SK-N-SH (cell line): Measurements from ENCODE around the gene TTC28. TPM values are rescaled to one million over a fixed set of nuclear protein-coding genes. Genes with fewer than 3 reads are reported as not detected.

Experiments
- CTCF ChIA-PET: fragments of 300-600, 350-600 bp; formaldehyde crosslinking; extraction: SDS; loops from one replicate; lab custom pipeline; 2021; lab: Yijun Ruan, JAX
- POLR2A ChIA-PET: fragments of 350-600 bp; sonication (Branson Sonifier 250); formaldehyde crosslinking; extraction: SDS; loops from one replicate; lab custom pipeline; 2020; ENCODE audit warnings: antibody characterized with exemption, inconsistent platforms; lab: Yijun Ruan, JAX
- DNase-seq: peaks from one replicate; pipeline ENCODE4 v3.0.0; 2012
- H2AFZ ChIP-seq: fragments of 200-600 bp; sonication (generic); 2 replicates; pipeline ENCODE4 v1.8.1; 2016; ENCODE audit warnings: antibody characterized with exemption, mild to moderate bottlenecking, low read depth
- H3F3A ChIP-seq: fragments of 200-600 bp; sonication (generic); replicated peaks from 2 replicates; pipeline ENCODE3; 2016; ENCODE audit warnings: antibody characterized with exemption, mild to moderate bottlenecking; ENCODE audit not compliant: insufficient read depth
- H3K27ac ChIP-seq, 2 experiments: fragments of 200-500 bp in 1 of 2; fragments of 200-600 bp in 1 of 2; sonication (Bioruptor generic) in 1 of 2; sonication (generic), shearing (Covaris generic) in 1 of 2; 2 replicates each; pipeline versions ENCODE4 v1.5.1 to v1.6.1; 2014 to 2016; ENCODE audit warnings: low read depth in 2 of 2, inconsistent platforms in 1 of 2, low read length in 1 of 2, mild to moderate bottlenecking in 1 of 2, mixed read lengths in 1 of 2
- H3K27me3 ChIP-seq: fragments of 200-600 bp; sonication (generic), shearing (Covaris generic); 2 replicates; pipeline ENCODE4 v1.6.1; 2016; ENCODE audit warnings: mixed run types; ENCODE audit not compliant: insufficient read depth
- H3K36me3 ChIP-seq, 2 experiments: fragments of 200-500 bp in 1 of 2; fragments of 200-600 bp in 1 of 2; sonication (Bioruptor generic) in 1 of 2; sonication (generic) in 1 of 2; replicated peaks in 1 of 2; 2 replicates each; pipeline versions ENCODE3 to v1.5.1; 2014 to 2016; ENCODE audit warnings: low read length in 1 of 2, mild to moderate bottlenecking in 1 of 2; ENCODE audit not compliant: insufficient read depth in 2 of 2, control insufficient read depth in 1 of 2
- H3K4me1 ChIP-seq, 2 experiments: fragments of 200-500 bp in 1 of 2; fragments of 200-600 bp in 1 of 2; sonication (Bioruptor generic) in 1 of 2; sonication (generic), shearing (Covaris generic) in 1 of 2; 2 replicates each; pipeline versions ENCODE4 v1.5.1 to v1.6.1; 2014 to 2016; ENCODE audit warnings: low read depth in 1 of 2, low read length in 1 of 2, mixed run types in 1 of 2; ENCODE audit not compliant: insufficient read depth in 2 of 2, control insufficient read depth in 1 of 2
- H3K4me2 ChIP-seq: fragments of 200-600 bp; sonication (generic), shearing (Covaris generic); 2 replicates; pipeline ENCODE4 v1.6.1; 2017; ENCODE audit warnings: mixed run types
- H3K4me3 ChIP-seq, 2 experiments: fragments of 200-500 bp in 1 of 2; fragments of 200-600 bp in 1 of 2; sonication (Bioruptor generic) in 1 of 2; sonication (generic), shearing (Covaris generic) in 1 of 2; 2 replicates each; pipeline versions ENCODE4 v1.5.1 to v1.8.1; 2014 to 2016; ENCODE audit warnings: low read depth in 2 of 2, inconsistent platforms in 1 of 2, low read length in 1 of 2, mild to moderate bottlenecking in 1 of 2, mixed read lengths in 1 of 2, moderate library complexity in 1 of 2
- H3K79me2 ChIP-seq: fragments of 200-600 bp; sonication (generic); 2 replicates; pipeline ENCODE4 v1.8.1; 2017; ENCODE audit warnings: mild to moderate bottlenecking; ENCODE audit not compliant: insufficient read depth
- H3K9ac ChIP-seq: fragments of 200-600 bp; sonication (generic); 2 replicates; pipeline ENCODE4 v1.6.1; 2017; ENCODE audit warnings: mixed run types
- H3K9me2 ChIP-seq: fragments of 200-600 bp; sonication (generic); 2 replicates; pipeline ENCODE4 v1.6.1; 2017; ENCODE audit warnings: mixed run types
- H3K9me3 ChIP-seq: fragments of 200-600 bp; sonication (generic); 2 replicates; pipeline ENCODE4 v1.6.1; 2017; ENCODE audit warnings: mixed run types, mild to moderate bottlenecking, moderate library complexity
- H4K20me1 ChIP-seq: fragments of 200-600 bp; sonication (generic); 2 replicates; pipeline ENCODE4 v1.6.1; 2017; ENCODE audit warnings: mild to moderate bottlenecking, mixed run types; ENCODE audit not compliant: insufficient read depth
- CHD2 ChIP-seq: fragments of 150-350 bp; IDR thresholded peaks from 2 replicates; pipeline ENCODE4 v1.6.1; 2018; ENCODE audit warnings: low read length; ENCODE audit not compliant: partially characterized antibody
- ELF1 ChIP-seq: IDR thresholded peaks from 2 replicates; pipeline ENCODE4 v1.4.0; 2012
- EP300 ChIP-seq, 2 experiments: IDR thresholded peaks; 2 replicates each; pipeline versions ENCODE4 v1.4.0 to v1.6.1; 2012; ENCODE audit warnings: borderline replicate concordance in 1 of 2, low read depth in 1 of 2, low read length in 1 of 2
- GATA2 ChIP-seq: sonication (generic); formaldehyde crosslinking; IDR thresholded peaks from 2 replicates; pipeline ENCODE4 v1.5.0; 2020; ENCODE audit warnings: mild to moderate bottlenecking, missing genetic modification reagents
- JUND ChIP-seq: IDR thresholded peaks from 2 replicates; pipeline ENCODE4 v1.4.0; 2012
- MXI1 ChIP-seq: IDR thresholded peaks from 2 replicates; pipeline ENCODE4 v1.6.1; 2012; ENCODE audit warnings: mild to moderate bottlenecking, low read depth, low read length, improper control_type of control experiment
- NFIC ChIP-seq: IDR thresholded peaks from 2 replicates; pipeline ENCODE4 v1.4.0; 2012; ENCODE audit warnings: borderline replicate concordance
- POLR2AphosphoS5 ChIP-seq: IDR thresholded peaks from 2 replicates; pipeline ENCODE4 v1.6.1; 2012; ENCODE audit warnings: low read depth, low read length
- RFX5 ChIP-seq: IDR thresholded peaks from 2 replicates; pipeline ENCODE4 v1.6.1; 2012; ENCODE audit warnings: mild to moderate bottlenecking, improper control_type of control experiment, low read length
- SMC3 ChIP-seq: IDR thresholded peaks from 2 replicates; pipeline ENCODE4 v1.6.1; 2012; ENCODE audit warnings: low read depth, low read length, improper control_type of control experiment
- ZBTB33 ChIP-seq: IDR thresholded peaks from 2 replicates; pipeline ENCODE4 v1.4.0; 2012; ENCODE audit warnings: low read depth, borderline replicate concordance
- WGBS: methylation state at CpG from one replicate; pipeline ENCODE4 v1.1.6; 2017; ENCODE audit warnings: low lambda C conversion rate; 5-methylcytosine and 5-hydroxymethylcytosine counted together
- polyA plus RNA-seq, 3 experiments: library from polyadenylated mRNA; depleted of rRNA; stranded (reverse); fragments of >200 nt; gene quantifications; 2 replicates each; pipeline ENCODE4 v1.2.3, GENCODE V29; 2012
- TF ChIP-seq, protein P1 (sequence below): IDR thresholded peaks from 2 replicates; pipeline ENCODE4; 2012

The TTC28 gene
- polyA plus RNA-seq, 1 of the 3 experiments (the other 2 are of a cell fraction): 5.9 TPM

DNA sequence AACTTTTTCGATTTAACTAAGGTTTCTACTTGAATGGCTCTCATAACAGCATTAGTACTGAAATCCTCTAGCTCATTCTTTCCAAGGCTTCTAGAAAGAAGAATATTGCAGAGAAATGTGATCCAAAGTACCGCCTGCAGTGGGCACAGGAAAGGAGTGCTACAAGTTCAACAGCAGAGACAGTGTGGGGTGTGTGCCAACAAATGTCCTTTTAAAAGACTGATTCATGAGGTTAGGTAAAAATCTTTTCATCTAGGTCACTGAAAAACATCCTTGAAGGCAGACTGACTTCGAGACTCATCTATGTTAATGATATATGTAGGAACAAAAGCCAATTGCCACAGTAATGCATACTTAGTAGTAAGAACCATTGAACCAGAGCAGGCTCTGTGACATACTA is 411.5 kb downstream of the TTC28 start:
- Histone ChIP-seq H3K9me2 (no peaks in the 10 kb centered on the region), H2AFZ (no peak overlapping the region), H3K27me3 (no peaks in the 10 kb centered on the region), H4K20me1 (no peaks in the 10 kb centered on the region), H3K4me3 (no peak overlapping the region), H3F3A (no peaks in the 10 kb centered on the region), H3K4me2 (no peak overlapping the region), H3K9me3 (no peaks in the 10 kb centered on the region), H3K27ac (no peak overlapping the region), H3K9ac (no peak overlapping the region), H3K36me3 (peaks cover 0 to 5% of the 10 kb centered on the region in 2 experiments), H3K4me1 (peaks cover 0 to 4% of the 10 kb centered on the region in 2 experiments; a peak in 1 of 4 replicates), H3K79me2 (no peaks in the 10 kb centered on the region)
- DNase-seq: no peak
- POLR2A ChIA-PET: no interaction called here
- CTCF ChIA-PET: interaction anchor here (1.2 to 2.0 kb wide), 2 partner anchors 15 to 216 kb away, joined by 3 to 7 read pairs; no protein-coding TSS in a partner anchor
- TF ChIP-seq, protein P1, sequence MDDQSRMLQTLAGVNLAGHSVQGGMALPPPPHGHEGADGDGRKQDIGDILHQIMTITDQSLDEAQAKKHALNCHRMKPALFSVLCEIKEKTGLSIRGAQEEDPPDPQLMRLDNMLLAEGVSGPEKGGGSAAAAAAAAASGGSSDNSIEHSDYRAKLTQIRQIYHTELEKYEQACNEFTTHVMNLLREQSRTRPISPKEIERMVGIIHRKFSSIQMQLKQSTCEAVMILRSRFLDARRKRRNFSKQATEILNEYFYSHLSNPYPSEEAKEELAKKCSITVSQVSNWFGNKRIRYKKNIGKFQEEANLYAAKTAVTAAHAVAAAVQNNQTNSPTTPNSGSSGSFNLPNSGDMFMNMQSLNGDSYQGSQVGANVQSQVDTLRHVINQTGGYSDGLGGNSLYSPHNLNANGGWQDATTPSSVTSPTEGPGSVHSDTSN: 0 out of 2 replicates have a peak, but pooled peaks have one; percentile 22
- TF ChIP-seq NFIC: no peak
- 77% methylated on average over 3 of the region's 3 CpGs for WGBS

- Histone ChIP-seq H3F3A (no peaks in the 10 kb centered on the region), H3K4me2 (no peak overlapping the region), H3K4me1 (no peaks in the 10 kb centered on the region), H3K36me3 (no peaks in the 10 kb centered on the region), H4K20me1 (no peaks in the 10 kb centered on the region), H3K9ac (no peak overlapping the region), H3K4me3 (no peak overlapping the region), H3K27ac (no peak overlapping the region), H3K79me2 (no peaks in the 10 kb centered on the region), H3K9me3 (no peaks in the 10 kb centered on the region), H2AFZ (no peak overlapping the region), H3K27me3 (no peaks in the 10 kb centered on the region), H3K9me2 (no peaks in the 10 kb centered on the region)
- DNase-seq: no peak
- ChIA-PET POLR2A (no interaction called here), CTCF (no interaction called here)
- WGBS: 99% methylated on average over 2 of the region's 2 CpGs
- no peak for TF ChIP-seq JUND
- no peak for TF ChIP-seq EP300 (IDR thresholded peaks at IDR 0.05; ENCODE audit: borderline replicate concordance in 1 of 2, low read depth in 1 of 2, low read length in 1 of 2)
- no peak for TF ChIP-seq GATA2 (CRISPR knock-in tag)
- TF ChIP-seq ZBTB33: no peak
- no peak for TF ChIP-seq CHD2
- TF ChIP-seq POLR2AphosphoS5: no peak
- TF ChIP-seq MXI1: no peak
- TF ChIP-seq ELF1: no peak
- no peak for TF ChIP-seq RFX5
- no peak for TF ChIP-seq SMC3
These were observed 419.0 kb downstream of the TTC28 start for GRCh38 chr22:28260619-28261018.
